ENCODE results near the gene KIAA1217.

The KIAA1217 gene

DNA sequence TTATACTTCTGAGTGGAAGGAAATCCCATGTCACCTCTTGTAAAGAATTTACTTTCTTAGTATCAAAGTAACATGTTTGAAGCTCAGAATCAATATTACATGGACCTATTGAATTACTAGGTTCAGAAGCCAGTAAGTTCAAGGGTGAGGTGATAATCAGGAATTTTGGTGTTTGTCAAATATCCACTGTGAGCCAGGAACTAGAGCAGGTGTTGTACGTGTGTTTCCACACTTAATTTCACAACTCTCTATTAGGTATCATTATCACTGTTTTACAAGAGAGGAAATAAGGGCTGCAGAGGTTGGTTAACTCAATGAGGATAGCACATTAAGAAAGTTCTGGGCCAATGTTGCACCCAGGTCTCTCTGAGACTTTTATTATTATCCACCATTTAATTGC, 130.4 kb downstream of the KIAA1217 start:
- H3K4me3 ChIP-seq (replicated peaks; ENCODE audit: low read depth, low read length): no peak overlapping the region
- DNase-seq (ENCODE audit: extremely low read depth, low read depth): no peak
- TF ChIP-seq, protein P1, sequence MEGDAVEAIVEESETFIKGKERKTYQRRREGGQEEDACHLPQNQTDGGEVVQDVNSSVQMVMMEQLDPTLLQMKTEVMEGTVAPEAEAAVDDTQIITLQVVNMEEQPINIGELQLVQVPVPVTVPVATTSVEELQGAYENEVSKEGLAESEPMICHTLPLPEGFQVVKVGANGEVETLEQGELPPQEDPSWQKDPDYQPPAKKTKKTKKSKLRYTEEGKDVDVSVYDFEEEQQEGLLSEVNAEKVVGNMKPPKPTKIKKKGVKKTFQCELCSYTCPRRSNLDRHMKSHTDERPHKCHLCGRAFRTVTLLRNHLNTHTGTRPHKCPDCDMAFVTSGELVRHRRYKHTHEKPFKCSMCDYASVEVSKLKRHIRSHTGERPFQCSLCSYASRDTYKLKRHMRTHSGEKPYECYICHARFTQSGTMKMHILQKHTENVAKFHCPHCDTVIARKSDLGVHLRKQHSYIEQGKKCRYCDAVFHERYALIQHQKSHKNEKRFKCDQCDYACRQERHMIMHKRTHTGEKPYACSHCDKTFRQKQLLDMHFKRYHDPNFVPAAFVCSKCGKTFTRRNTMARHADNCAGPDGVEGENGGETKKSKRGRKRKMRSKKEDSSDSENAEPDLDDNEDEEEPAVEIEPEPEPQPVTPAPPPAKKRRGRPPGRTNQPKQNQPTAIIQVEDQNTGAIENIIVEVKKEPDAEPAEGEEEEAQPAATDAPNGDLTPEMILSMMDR (IDR thresholded peaks at IDR 0.05; ENCODE audit: low read depth, low read length, missing control alignments): no peak

DNA sequence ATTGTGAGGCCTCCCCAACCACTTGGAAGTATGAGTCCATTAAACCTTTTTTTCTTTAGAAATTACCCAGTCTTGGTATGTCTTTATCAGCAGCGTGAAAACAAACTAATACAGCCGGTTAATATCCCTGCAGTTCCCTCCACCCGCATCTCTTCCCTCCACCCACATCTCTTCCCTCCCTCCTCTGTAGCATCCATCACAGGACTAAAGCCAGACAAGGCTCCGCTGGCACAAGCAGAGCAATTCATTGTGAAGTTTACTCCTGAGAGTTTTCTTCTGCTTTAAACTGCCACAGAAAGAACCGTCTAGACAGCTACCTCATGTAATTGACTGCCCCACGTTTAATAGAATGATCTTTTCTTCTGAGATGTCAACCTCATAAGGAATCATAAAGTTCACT, 131.5 kb downstream of the KIAA1217 start:
- TF ChIP-seq, protein P1 (IDR thresholded peaks at IDR 0.05; ENCODE audit: low read depth, low read length, missing control alignments): no peak
- no peak overlapping the region for H3K4me3 ChIP-seq (replicated peaks; ENCODE audit: low read depth, low read length)
- no peak for DNase-seq (ENCODE audit: extremely low read depth, low read depth)

DNA sequence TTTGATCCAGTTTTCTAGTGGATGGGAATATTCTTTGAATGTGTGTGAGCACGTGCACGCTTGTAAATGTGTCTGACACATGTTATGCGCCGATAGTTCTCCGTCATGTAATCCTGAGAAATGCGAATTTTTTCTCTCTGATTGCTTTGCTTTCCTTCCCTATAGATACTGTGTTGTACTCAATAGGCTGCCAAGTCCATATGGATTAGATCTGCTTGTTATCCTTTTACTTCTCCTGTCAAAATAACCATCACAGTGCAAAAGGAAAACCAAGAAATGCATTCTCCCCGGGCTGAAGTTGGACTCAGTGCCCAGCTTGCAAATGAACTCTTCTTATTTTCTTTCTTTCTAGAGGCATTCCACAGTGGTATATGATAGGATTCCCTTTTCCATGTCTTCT, 131.9 kb downstream of the KIAA1217 start:
- no peak overlapping the region for H3K4me3 ChIP-seq (replicated peaks; ENCODE audit: low read depth, low read length)
- no peak for DNase-seq (ENCODE audit: extremely low read depth, low read depth)
- TF ChIP-seq, protein P1 (IDR thresholded peaks at IDR 0.05; ENCODE audit: low read depth, low read length, missing control alignments): no peak

DNA sequence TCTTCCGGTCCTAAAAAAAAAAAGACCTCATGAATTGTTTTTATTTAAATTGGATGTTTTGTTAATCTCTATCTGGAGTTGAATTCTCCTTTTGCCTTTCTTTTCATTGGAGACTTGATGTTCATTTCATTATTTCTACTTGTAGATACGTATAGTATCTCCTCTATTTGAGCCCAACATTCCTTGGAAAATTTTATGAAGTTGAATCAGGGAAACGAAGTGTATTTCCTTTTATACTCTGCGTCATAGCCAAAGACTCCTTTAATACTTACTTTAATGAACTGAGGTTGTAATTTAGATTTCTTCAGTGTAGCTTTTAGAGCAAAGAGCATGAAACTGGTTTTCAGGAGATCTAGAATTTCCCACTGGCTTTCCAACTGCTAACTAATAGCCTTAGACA, 132.4 kb downstream of the KIAA1217 start:
- no peak for DNase-seq (ENCODE audit: extremely low read depth, low read depth)
- H3K4me3 ChIP-seq (replicated peaks; ENCODE audit: low read depth, low read length): no peak overlapping the region
- TF ChIP-seq, protein P1 (IDR thresholded peaks at IDR 0.05; ENCODE audit: low read depth, low read length, missing control alignments): no peak

DNA sequence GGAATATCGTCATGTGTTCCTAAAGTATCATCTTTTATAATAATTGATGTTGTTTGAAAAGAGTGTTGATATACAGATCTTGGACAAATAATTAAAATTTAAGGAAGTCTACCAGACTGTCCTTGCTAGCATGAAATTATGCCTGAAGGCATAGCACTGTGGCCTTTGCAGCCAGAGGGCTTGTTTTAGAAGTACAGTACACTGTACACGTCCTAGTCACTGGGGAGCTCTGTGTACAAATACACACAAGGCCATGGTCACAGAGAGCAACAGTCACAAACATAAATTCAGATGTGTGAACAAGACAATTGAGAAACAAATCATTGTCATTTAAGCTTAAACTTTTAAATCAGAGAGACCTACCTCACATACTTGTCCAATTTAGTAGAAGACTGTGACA, 133.0 kb downstream of the KIAA1217 start:
- H3K4me3 ChIP-seq (replicated peaks; ENCODE audit: low read depth, low read length): no peak overlapping the region
- TF ChIP-seq, protein P1 (IDR thresholded peaks at IDR 0.05; ENCODE audit: low read depth, low read length, missing control alignments): no peak
- no peak for DNase-seq (ENCODE audit: extremely low read depth, low read depth)

DNA sequence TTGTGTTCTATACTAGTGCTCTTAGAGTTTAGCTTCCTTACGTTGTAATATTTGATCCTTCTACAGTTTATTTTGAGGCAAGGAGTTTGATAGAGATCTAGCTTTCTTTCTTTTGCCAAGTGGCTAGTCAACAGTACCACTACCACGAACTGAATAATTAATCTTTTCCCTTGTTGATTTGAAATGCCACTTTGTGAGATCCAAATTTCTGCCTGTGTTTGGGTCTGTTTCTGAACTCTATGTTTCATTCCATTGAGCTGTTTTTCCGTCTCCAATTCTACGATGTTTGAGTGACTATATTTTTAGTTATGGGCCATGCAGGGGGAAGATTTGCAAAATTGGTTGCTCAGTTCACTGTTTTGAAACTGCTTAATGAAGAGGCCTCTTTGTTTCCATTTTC, 134.7 kb downstream of the KIAA1217 start:
- no peak overlapping the region for H3K4me3 ChIP-seq (replicated peaks; ENCODE audit: low read depth, low read length)
- TF ChIP-seq, protein P1 (IDR thresholded peaks at IDR 0.05; ENCODE audit: low read depth, low read length, missing control alignments): no peak
- DNase-seq (ENCODE audit: extremely low read depth, low read depth): no peak

DNA sequence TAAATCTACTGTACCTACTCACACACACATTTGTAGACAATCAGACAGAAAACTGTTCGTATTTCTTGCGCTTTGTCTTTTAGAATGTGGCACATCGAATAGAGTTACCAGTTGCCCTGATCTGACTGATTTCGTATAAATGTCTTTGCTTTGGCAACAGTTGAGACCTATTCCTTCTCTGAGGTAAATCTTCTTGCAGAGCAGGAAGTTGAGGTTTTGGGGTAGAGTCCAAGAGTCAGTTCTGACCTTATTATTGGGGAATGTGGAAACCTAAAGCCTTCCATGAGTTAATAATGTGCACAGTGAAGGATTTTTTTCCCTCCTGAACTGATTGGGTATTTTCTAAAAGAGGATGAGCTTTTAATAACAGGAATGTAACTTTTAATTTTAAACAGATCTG, 135.3 kb downstream of the KIAA1217 start:
- TF ChIP-seq, protein P1 (IDR thresholded peaks at IDR 0.05; ENCODE audit: low read depth, low read length, missing control alignments): no peak
- peak; percentile 98 for DNase-seq (ENCODE audit: extremely low read depth, low read depth)
- H3K4me3 ChIP-seq (replicated peaks; ENCODE audit: low read depth, low read length): no peak overlapping the region

All from HFF-Myc (cell line).